SK-N-SH treated with all-trans-retinoic acid at 6 μM for 48 hours (cell line): Measurements from ENCODE around the gene QRFP.

Source experiments
- ARNTL ChIP-seq: fragments of 450-650 bp; formaldehyde crosslinking; IDR thresholded peaks from 2 replicates; pipeline ENCODE4 v1.5.0; 2020; ENCODE audit warnings: low read depth, mild to moderate bottlenecking, moderate library complexity, borderline replicate concordance
- CREB5 ChIP-seq: fragments of 250-450 bp; sonication (Bioruptor Pico); IDR thresholded peaks from 2 replicates; pipeline ENCODE4 v1.5.1; 2020; ENCODE audit warnings: low read depth, mild to moderate bottlenecking, moderate library complexity
- OSR1 ChIP-seq: fragments of 250-450 bp; sonication (Bioruptor Pico); IDR thresholded peaks from 2 replicates; pipeline ENCODE4 v1.8.0; 2022; ENCODE audit warnings: moderate library complexity, mild to moderate bottlenecking, inconsistent platforms
- PATZ1 ChIP-seq: fragments of 250-450 bp; sonication (Bioruptor Pico); IDR thresholded peaks from 2 replicates; pipeline ENCODE4 v1.8.0; 2020; ENCODE audit warnings: mild to moderate bottlenecking, moderate library complexity, borderline replicate concordance
- PPARA ChIP-seq: fragments of 250-450 bp; sonication (Bioruptor Pico); IDR thresholded peaks from 2 replicates; pipeline ENCODE4 v1.5.0; 2020; ENCODE audit warnings: mild to moderate bottlenecking, borderline replicate concordance
- RARB ChIP-seq: fragments of 250-450 bp; sonication (Bioruptor Pico); IDR thresholded peaks from 2 replicates; pipeline ENCODE4 v1.8.0; 2021; ENCODE audit warnings: mild to moderate bottlenecking, moderate library complexity
- TCF4 ChIP-seq: fragments of 250-450 bp; sonication (Bioruptor Pico); IDR thresholded peaks from 2 replicates; pipeline ENCODE4 v1.8.0; 2021; ENCODE audit warnings: mild to moderate bottlenecking, moderate library complexity, borderline replicate concordance
- ZC3H10 ChIP-seq: fragments of 250-450 bp; sonication (Bioruptor Pico); IDR thresholded peaks from 2 replicates; pipeline ENCODE4 v1.5.1; 2021; ENCODE audit warnings: mild to moderate bottlenecking, moderate library complexity
- ZFP30 ChIP-seq: fragments of 450-650 bp; formaldehyde crosslinking; IDR thresholded peaks from 2 replicates; pipeline ENCODE4 v1.5.0; 2022; ENCODE audit warnings: mild to moderate bottlenecking, moderate library complexity
- ZNF565 ChIP-seq: fragments of 450-650 bp; formaldehyde crosslinking; conservative IDR thresholded peaks from 2 replicates; pipeline ENCODE4 v1.5.0; 2020; ENCODE audit warnings: low read depth, mild to moderate bottlenecking, moderate library complexity
- ZNF8 ChIP-seq: fragments of 450-650 bp; formaldehyde crosslinking; IDR thresholded peaks from 2 replicates; pipeline ENCODE4 v1.5.0; 2020; ENCODE audit warnings: mild to moderate bottlenecking, moderate library complexity
- TF ChIP-seq, protein P1 (sequence below): fragments of 250-450 bp; sonication (Bioruptor Pico); IDR thresholded peaks from 2 replicates; pipeline ENCODE4 v1.5.1; 2021; ENCODE audit warnings: mild to moderate bottlenecking, moderate library complexity
- TF ChIP-seq, protein P2 (sequence below): fragments of 250-450 bp; sonication (Bioruptor Pico); IDR thresholded peaks from 2 replicates; pipeline ENCODE4 v1.8.0; 2021; ENCODE audit warnings: low read depth, mild to moderate bottlenecking, moderate library complexity, borderline replicate concordance

GRCh38 chr9:130934702-130935647 lies 38.4 kb upstream of the QRFP start:
- TF ChIP-seq, protein P1, sequence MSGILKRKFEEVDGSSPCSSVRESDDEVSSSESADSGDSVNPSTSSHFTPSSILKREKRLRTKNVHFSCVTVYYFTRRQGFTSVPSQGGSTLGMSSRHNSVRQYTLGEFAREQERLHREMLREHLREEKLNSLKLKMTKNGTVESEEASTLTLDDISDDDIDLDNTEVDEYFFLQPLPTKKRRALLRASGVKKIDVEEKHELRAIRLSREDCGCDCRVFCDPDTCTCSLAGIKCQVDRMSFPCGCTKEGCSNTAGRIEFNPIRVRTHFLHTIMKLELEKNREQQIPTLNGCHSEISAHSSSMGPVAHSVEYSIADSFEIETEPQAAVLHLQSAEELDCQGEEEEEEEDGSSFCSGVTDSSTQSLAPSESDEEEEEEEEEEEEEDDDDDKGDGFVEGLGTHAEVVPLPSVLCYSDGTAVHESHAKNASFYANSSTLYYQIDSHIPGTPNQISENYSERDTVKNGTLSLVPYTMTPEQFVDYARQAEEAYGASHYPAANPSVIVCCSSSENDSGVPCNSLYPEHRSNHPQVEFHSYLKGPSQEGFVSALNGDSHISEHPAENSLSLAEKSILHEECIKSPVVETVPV (CRISPR knock-in tag) = no peak
- no peak for TF ChIP-seq TCF4 (CRISPR knock-in tag)
- no peak for TF ChIP-seq PATZ1 (CRISPR knock-in tag)
- TF ChIP-seq OSR1 (CRISPR knock-in tag) = no peak
- TF ChIP-seq ARNTL (CRISPR knock-in tag) = no peak
- no peak for TF ChIP-seq ZNF565 (CRISPR knock-in tag)
- no peak for TF ChIP-seq ZFP30 (CRISPR knock-in tag)
- no peak for TF ChIP-seq PPARA (CRISPR knock-in tag)
- TF ChIP-seq, protein P2, sequence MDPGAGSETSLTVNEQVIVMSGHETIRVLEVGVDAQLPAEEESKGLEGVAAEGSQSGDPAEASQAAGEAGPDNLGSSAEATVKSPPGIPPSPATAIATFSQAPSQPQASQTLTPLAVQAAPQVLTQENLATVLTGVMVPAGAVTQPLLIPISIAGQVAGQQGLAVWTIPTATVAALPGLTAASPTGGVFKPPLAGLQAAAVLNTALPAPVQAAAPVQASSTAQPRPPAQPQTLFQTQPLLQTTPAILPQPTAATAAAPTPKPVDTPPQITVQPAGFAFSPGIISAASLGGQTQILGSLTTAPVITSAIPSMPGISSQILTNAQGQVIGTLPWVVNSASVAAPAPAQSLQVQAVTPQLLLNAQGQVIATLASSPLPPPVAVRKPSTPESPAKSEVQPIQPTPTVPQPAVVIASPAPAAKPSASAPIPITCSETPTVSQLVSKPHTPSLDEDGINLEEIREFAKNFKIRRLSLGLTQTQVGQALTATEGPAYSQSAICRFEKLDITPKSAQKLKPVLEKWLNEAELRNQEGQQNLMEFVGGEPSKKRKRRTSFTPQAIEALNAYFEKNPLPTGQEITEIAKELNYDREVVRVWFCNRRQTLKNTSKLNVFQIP (CRISPR knock-in tag) = no peak
- no peak for TF ChIP-seq RARB
- TF ChIP-seq ZNF8 (CRISPR knock-in tag) = no peak
- no peak for TF ChIP-seq ZC3H10
- no peak for TF ChIP-seq CREB5 (CRISPR knock-in tag)
